ENCODE results near the gene RTF1.

Gene RTF1

DNA sequence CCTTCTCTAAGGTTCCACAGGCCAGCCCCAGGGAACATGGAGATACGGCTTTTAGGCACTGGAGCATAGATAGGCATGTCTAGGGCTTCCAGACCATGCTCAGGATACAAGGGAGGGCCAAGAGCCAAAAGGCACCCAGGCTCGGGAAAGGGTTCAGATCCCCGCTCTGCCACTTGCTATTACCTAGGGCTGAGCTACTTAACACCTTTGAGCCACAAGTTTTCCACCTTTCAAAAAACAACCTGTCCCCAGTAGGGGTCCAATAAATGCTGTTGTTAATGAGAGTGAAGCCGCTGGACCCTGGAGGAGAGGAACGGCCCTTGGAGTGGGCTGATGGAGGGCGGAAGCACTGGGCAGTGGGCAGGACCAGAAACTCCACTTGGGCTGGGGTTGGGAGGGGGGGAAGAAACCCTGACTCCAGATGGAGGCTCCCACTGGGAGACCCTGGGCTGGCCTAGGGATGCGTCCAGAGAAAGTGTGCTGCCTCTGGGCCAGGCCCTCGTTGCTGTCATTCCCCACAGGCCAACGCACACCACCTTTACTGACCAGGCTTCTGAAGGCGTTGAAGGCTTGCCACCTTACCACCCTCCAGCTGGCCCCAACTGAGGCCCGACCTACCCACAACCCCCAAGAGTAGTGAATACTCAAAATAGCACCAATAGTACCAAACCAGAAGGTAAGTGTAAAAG lies 68.2 kb downstream of the RTF1 start:
- no peak for DNase-seq

DNA sequence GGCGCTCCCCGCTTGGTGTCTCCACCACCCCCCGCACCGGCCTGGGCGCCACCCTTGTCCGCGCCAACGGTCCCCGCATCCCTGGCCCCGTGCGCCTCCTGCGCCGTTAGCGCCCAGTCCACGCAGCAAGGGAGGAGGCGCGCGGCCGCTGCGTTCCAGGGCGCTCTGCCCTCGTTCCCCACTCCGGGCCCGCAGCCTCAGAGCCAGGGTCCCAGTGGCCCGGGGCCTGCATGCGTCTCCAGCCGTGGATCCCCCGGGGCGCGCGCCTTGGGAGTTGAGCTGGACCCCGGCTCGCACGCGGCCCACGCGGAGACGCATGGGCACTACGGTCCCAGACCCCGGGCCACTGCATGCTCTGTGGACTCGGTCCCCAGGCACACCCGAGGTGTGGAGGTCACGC lies 69.4 kb downstream of the RTF1 start:
- DNase-seq, result no peak

DNA sequence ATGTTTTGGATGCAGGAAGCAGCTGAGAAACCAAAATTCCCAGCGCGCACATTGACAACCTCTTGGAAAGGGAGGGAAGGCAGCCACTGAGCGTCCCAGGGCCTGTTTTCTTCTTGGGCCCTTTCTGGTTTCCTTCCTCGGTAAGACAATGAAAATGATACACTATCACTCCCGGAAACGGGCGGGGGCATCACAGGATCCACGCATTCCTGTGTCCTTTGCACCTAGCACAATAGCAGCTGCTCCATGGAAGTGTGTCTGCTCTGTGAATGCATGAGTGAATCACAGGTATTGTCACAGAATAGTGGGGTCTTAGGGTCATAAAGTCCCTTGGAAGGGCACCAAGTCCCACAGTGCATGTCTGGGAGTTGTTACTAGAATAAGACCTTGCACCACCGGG lies 70.5 kb downstream of the RTF1 start:
- no peak for DNase-seq

DNA sequence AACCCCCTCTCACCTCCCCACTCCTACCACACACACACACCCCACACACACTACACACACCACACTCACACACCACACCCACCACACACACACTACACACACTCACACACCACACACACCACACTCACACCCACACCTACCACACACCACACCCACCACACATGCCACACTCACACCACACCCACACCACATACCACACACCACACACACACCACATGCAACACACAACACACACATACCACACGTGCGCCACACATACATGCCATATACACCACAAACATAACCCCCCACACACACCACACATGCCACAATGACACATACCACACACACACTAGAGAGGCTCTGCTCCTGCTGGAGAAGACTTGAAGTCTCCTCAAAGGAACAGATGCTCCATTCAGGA lies 70.9 kb downstream of the RTF1 start:
- DNase-seq, result no peak

DNA sequence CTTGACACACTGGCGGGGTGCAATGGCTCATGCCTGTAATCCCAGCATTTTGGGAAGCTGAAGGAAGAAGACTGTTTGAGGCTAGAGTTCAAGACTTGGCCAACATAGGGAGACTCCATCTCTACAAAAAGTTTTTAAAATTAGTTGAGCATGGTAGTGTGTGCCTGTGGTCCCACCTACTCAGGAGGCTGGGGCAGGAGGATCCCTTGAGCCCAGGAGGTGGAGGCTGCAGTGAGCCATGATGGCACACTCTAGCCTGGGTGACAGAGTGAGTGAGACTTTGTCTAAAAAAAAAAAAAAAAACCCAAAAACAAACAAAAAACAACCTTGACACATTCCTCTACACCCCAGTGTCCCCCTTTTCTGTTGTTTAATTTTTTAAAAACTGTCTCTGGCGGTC lies 72.7 kb downstream of the RTF1 start:
- no peak for DNase-seq

DNA sequence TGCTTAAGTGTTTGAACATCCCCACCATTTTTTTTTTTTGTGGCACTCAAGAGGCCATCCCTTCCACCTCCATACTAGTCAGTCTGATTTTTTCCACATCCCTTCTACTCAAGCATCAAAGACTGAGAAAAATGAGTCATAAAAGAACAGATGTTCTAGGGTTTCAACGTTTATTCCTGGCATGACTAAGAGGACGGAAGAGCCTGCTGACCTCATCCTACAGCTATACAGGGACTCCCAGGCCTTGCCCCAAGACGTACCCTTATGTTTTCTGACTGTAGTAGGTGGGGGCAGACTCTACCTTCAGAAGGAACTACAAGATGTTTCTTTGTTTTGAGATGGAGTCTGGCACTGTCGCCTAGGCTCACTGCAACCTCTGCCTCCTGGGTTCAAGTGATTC lies 73.5 kb downstream of the RTF1 start:
- DNase-seq, result no peak

DNA sequence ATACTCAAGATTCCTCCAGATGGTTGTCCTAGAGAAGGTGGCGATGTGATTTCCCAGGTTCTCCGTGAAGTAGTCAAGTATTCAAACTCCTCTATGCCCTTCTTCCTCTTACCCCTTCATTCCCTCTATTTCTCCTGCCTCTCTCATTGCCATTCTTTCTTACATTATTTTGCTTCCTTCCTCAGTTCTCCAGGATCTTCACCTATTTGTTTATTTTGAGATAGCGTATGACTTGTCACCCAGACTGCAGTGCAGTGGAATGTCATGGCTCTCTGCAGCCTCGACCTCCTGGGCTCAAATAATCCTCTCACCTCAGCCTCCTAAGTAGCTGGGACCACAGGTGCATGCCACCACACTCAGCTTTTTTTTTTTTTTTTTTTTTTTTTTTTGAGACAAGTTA lies 75.0 kb downstream of the RTF1 start:
- no peak for DNase-seq

DNA sequence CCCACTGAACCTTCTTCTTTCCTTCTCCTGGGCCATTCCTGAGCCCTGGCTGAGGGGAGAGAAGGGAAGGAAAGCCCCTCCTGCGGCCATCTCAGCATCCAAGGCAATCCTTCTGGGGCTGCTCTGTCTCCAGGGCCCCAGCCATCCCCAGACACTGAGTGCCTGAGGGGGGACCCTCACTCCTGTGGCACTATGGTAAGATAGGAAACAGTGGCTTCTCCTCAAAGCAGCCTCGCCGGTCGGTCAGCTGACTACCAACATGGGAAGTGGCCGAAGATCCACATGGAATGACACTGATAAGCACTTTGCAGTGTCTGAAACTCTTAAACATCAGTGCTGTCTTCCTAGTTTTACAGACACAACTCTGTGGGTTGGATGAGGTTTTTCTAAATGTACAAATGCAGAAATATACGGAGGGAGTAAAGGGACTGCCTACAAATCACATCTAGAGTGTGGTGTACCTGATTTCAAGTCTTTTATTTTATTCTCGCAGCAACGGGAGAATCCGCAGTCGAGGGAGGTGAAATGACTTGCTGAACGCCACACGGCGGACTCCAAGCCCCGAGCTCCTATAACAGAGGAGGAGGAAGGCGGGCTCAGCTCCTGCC lies 75.8 kb downstream of the RTF1 start:
- DNase-seq, result no peak

DNA sequence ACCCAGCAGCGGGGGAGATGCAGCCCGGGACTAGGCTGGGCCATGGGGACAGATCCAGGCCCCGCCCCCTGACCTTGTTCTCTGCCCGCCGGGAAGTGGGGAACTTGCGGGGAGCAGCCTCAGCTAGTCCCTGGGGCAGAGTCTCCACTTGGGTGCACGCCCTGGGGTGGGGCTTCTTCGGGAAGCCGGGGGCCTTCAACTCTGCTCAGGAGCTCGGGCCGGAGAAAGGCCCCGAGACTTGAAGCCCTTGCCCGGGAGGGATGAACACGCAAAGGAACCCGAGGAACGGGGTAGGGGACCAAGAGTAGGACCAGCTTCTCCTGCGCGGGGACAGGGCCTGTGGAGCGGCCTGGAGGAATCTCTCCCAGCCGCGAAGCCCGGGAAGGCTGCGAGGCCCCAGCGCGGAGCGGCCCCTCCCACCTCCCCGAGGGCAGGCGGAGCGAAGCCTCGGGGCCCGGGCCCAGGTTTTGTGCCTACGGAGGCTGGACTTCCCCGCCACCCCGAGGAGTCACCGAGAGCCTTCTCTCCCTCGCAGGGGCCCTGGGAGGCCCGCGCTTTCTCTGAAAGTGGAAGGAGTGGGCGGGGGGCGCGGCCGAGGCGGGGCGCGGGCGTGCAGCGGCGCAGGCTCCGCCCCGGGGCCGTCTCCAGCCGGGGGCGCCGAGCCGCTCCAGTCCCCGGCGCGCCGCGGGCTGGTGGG lies 76.5 kb downstream of the RTF1 start, which contains the start of gene ITPKA:
Gene ITPKA (plus strand): TSS at position 670 of the 697 bp plus-strand sequence. CDS start 54 bp downstream, outside the sequence.
- peak in 37 of 56 donors; percentile 17 to 70 (median 39) for DNase-seq

DNA sequence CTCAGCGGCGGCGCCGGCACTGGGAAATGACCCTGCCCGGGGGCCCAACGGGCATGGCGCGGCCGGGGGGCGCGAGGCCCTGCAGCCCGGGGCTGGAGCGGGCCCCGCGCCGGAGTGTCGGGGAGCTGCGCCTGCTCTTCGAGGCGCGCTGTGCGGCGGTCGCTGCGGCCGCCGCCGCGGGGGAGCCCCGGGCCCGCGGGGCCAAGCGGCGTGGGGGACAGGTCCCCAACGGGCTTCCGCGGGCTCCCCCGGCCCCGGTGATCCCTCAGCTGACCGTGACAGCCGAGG lies 77.0 kb downstream of the RTF1 start:
- no peak for DNase-seq

DNA sequence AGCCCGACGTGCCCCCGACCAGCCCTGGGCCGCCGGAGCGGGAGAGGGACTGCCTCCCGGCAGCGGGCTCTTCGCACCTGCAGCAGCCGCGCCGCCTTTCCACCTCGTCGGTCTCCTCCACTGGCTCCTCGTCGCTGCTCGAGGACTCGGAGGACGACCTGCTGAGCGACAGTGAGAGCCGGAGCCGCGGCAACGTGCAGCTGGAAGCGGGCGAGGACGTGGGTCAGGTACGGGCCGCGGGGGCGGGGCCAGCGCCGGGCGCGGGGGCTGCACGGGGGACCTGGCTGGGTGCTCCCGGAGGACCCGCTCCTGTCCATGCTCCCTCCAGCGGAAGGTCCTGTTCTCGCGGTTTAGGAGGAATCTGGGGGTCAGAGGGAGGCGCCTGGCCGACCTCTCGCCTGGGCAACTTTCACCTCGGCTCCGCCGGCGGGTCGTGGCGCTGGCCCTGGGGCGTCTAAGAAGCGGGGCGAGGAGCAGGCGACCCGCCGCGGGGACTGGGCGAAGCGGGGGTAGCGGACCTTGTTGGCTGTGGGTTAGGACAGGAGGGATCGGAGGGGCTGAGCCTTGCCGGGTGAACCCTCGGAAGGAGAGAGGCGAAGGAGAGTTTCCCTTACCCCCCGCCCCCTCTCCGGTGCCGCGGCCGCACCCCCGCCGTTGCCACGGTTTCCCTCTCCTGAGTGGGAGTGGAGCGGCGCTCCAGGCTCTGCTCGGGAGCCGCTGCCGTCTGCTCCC lies 77.5 kb downstream of the RTF1 start:
- peak in 6 of 56 donors; percentile 7 to 25 (median 24) for DNase-seq

DNA sequence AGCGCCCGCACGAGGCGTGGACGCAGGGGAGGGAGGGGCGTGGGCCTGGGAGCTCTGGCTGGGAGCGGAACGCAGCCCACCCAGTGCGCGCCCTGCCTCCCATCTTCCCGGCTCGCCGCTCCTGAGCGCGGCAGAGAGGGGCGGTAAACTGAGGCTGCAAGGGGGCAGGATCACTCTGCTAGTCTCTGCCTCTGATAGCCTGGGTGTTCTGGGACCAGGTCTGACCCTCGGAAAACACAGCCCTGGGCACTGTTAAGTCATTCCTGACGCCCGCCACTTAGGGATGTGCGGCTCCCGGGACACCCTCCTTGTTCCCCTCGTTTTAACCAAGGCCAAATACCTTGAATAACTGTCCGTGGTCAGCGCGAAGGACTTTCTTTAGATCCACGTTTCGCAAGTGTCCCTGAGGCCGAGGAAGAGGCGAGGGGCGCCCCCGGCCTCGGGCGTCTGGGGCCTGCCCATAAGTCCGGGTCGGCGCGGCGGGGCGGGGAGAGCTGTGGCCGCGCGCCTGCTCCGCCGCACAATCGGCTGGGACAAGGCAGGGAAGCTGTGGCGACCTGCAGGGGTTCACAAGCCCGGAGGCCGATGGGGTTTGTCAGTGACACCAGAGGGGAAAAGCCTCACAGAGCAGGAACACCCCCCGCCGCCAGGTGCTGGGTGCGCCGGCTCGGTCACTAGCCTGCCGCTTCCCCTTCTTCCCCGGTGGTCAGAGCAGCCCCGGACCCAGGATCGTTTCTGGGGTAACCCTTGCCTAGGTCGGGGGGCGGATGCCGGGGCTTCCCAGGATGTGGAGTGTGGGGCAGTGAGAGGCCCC lies 78.2 kb downstream of the RTF1 start:
- DNase-seq, result no peak

DNA sequence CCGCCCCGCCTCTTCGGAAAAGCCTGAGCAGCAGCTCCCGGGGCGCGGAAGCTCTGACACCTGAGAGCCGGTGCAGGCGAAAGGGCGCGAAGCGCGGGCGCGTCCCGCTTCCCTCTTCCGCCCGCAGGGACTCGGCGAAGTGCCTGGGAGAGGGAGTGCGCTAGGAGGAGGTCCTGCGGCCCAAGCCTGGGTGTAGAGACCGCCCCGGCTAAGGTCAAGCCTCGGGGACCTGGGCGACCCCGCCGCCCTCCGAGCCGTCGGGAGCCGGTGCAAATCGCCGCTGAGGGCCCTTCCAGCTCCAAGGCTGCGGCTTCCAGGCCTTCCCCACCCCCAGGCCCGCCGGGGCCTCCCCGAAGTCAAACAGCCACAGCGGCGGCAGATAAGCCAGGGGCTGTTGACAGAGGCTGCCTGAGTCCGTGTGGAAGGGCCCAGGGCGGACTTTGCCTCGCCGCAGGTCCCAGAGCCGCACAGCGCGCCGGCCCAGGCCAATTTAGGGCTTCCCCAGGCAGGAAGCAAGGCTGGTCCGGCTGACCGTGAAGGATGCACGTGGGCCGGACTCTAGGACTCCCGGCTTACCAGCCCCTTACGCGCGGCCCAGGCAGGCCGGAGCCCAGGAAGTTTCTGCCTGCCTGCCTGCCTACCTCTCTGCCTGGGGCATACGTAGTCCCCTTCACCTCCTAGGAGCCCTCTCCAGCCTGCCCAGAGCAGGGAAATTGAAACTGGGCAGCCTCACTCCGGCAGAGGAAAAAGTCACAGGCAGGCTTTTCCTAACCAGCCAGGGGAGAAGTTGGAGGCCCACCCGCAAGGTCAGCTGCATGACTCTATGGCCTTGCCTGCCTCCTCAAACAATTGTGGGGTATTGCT lies 79.1 kb downstream of the RTF1 start:
- DNase-seq, result no peak

DNA sequence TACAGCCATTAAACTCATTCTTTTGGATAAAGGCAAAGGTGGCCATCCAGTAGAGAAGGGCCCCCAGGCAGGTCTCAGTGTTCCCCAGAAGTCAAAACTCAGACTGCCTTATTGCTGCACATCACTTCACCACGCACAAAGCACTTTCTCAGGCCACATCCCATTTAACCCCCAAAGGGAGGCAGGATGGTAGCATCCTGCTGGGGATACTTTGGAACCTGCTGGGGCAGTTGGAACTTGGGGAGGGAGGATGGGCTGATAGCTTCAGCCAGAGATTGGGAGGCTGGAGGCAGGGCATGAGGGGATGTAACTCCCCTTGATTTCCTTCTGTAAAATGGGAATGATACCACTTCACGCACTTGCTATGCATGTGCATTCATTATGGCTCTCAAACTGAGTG lies 81.8 kb downstream of the RTF1 start:
- no peak for DNase-seq

DNA sequence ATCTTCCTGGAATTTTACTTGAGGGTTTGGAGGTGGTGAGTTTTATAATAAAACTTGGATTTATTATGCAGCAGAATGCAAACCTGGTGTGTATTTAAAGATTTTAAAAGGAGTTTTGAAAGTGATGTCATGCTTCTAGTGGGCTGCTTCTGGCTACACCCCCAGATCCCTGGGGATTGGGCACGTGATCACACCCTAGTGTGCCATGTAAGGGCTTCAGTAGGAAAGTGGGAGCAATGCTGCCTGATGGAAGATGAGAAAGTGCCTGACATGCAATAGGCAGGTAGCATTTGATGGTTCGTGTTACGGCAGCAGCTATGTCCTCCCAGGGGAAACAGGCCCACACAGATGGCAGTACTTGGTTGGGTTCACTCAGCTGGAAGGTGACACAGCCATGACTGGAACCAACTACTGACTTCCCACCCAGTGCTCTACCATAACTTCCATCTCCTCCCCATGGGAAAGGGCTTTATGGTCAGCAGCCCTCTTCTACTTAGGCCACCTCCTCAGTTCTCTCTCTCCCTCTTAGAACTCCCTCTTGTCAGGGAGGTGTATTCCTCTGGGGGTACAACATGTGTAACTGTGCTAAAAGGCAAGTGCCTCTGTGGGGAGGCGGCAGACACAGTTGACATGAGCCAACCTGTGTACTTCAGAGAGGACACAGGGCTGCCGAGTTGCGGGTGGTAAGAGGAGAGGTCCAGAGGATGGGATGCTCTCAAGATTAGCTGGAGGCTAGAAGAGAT lies 82.4 kb downstream of the RTF1 start:
- DNase-seq, result peak in 13 of 56 donors; percentile 6 to 55 (median 28)

DNA sequence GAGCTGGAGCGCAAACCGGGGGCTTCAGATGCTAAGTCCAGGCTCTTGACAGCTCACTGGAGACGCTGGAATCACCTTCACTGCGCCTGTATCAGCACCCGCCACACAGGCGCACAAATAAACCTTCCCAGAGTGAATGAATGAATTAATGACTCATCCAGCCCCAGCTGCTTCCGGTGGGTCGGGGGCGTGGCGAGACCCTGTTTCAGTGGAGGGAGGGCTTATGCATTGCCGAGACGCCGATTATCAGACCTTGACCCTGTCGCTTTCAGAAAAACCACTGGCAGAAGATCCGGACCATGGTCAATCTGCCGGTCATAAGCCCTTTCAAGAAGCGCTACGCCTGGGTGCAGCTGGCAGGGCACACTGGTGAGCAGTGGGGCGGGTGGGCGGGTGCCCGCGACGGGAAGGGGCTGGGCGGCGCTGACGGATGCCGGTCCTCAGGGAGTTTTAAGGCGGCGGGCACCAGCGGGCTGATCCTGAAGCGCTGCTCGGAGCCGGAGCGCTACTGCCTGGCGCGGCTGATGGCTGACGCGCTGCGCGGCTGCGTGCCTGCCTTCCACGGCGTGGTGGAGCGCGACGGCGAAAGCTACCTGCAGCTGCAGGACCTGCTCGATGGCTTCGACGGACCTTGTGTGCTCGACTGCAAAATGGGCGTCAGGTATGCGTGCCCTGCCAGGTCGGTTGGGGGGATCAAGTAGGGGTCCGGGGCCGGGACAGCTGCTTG lies 84.5 kb downstream of the RTF1 start:
- DNase-seq, result no peak

DNA sequence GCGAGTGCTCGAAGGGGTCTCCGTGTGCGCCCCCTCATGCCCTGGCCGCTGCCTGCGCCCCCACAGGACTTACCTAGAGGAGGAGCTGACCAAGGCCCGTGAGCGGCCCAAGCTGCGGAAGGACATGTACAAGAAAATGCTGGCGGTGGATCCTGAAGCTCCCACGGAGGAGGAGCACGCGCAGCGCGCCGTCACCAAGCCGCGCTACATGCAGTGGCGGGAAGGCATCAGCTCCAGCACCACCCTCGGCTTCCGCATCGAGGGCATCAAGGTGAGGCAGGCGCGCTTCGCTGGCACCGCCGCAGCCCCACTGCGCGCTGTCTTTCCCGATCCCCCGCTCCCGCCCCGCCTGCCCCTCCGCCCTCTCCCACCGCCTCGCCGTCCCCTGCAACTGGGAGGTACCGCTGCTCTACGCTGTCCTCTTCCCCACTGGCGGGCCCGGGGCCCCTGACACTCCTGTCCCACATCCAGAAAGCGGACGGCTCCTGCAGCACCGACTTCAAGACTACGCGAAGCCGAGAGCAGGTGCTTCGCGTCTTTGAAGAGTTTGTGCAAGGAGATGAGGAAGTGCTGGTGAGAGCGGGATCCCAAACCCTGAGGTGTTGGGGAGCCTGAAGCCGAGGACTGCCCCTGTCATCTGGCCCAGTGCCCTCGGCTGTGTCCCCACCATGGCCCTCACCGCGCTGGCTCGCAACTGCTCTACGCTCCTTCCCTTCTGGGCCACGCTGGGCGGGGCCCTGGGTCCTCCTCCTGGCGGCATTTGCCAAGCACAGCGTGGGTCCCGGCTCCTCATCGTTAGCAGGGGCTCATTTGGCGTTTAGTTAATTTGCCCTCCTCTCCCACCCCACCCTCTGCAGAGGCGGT lies 85.3 kb downstream of the RTF1 start:
- no peak for DNase-seq
